OCI-LY3 (cell line): Measurements from ENCODE around the gene CCDC92.

Source experiments
- H2AFZ ChIP-seq: fragments of 200-600, 300-600 bp; shearing (Covaris generic); 2 replicates; pipeline ENCODE4 v1.6.0; 2014; ENCODE audit warnings: antibody characterized with exemption, low read depth, low read length
- H3K27ac ChIP-seq: fragments of 200-600, 300-600 bp; sonication (generic); 2 replicates; pipeline ENCODE4 v1.5.1; 2014; ENCODE audit warnings: mild to moderate bottlenecking, low read length, moderate library complexity, mixed read lengths
- H3K27me3 ChIP-seq: fragments of 200-600, 300-600 bp; sonication (generic); 2 replicates; pipeline ENCODE4 v1.6.1; 2014; ENCODE audit warnings: low read depth, low read length, mixed read lengths
- H3K36me3 ChIP-seq: fragments of 200-600, 300-600 bp; sonication (generic); replicated peaks from 2 replicates; pipeline ENCODE3; 2014; ENCODE audit warnings: low read depth, low read length, mixed read lengths
- H3K4me1 ChIP-seq: fragments of 300-600, 200-600 bp; sonication (generic); 2 replicates; pipeline ENCODE4 v1.6.1; 2014; ENCODE audit warnings: low read length, mixed read lengths
- H3K4me2 ChIP-seq: fragments of 200-600, 300-600 bp; sonication (generic); 2 replicates; pipeline ENCODE4 v1.6.1; 2014; ENCODE audit warnings: low read length, mixed read lengths
- H3K4me3 ChIP-seq: fragments of 300-600, 200-600 bp; sonication (generic); 2 replicates; pipeline ENCODE4 v1.5.1; 2014; ENCODE audit warnings: antibody characterized with exemption, mild to moderate bottlenecking, low read length, moderate library complexity
- H3K79me2 ChIP-seq: fragments of 300-600, 200-600 bp; shearing (Covaris generic); 2 replicates; pipeline ENCODE4 v1.6.1; 2014; ENCODE audit warnings: mild to moderate bottlenecking, low read length, mixed read lengths
- H3K9ac ChIP-seq: fragments of 300-600, 200-600 bp; shearing (Covaris generic); 2 replicates; pipeline ENCODE4 v1.6.0; 2014; ENCODE audit warnings: mild to moderate bottlenecking, low read length, moderate library complexity
- H3K9me3 ChIP-seq: fragments of 200-600, 300-600 bp; shearing (Covaris generic); 2 replicates; pipeline ENCODE4 v1.6.1; 2014; ENCODE audit warnings: low read length, mixed read lengths; ENCODE audit not compliant: insufficient read depth
- H4K20me1 ChIP-seq: fragments of 200-600, 300-600 bp; sonication (generic); 2 replicates; pipeline ENCODE4 v1.6.1; 2016; ENCODE audit warnings: low read length, mixed read lengths; ENCODE audit not compliant: insufficient read depth
- EZH2phosphoT487 ChIP-seq: fragments of 200-600 bp; shearing (Covaris generic); IDR thresholded peaks from 2 replicates; pipeline ENCODE4 v1.6.1; 2018; ENCODE audit warnings: antibody characterized with exemption, mixed run types, low read depth
- TF ChIP-seq, protein P1 (sequence below): fragments of 200-600, 300-600 bp; sonication (generic); IDR thresholded peaks from 2 replicates; pipeline ENCODE4 v1.5.1; 2014; ENCODE audit warnings: antibody characterized with exemption, low read length, low read depth

Gene CCDC92

GRCh38 chr12:123958462-123958861 is 14.2 kb downstream of the CCDC92 start:
- H3K27me3 ChIP-seq: no peaks in the 10 kb centered on the region
- no peak overlapping the region for H2AFZ ChIP-seq
- no peaks in the 10 kb centered on the region for H4K20me1 ChIP-seq
- no peak overlapping the region for H3K4me3 ChIP-seq
- H3K9me3 ChIP-seq: no peaks in the 10 kb centered on the region
- H3K36me3 ChIP-seq: no peaks in the 10 kb centered on the region
- H3K9ac ChIP-seq: no peak overlapping the region
- no peak overlapping the region for H3K27ac ChIP-seq
- no peaks in the 10 kb centered on the region for H3K79me2 ChIP-seq
- TF ChIP-seq EZH2phosphoT487: no peak
- TF ChIP-seq, protein P1, sequence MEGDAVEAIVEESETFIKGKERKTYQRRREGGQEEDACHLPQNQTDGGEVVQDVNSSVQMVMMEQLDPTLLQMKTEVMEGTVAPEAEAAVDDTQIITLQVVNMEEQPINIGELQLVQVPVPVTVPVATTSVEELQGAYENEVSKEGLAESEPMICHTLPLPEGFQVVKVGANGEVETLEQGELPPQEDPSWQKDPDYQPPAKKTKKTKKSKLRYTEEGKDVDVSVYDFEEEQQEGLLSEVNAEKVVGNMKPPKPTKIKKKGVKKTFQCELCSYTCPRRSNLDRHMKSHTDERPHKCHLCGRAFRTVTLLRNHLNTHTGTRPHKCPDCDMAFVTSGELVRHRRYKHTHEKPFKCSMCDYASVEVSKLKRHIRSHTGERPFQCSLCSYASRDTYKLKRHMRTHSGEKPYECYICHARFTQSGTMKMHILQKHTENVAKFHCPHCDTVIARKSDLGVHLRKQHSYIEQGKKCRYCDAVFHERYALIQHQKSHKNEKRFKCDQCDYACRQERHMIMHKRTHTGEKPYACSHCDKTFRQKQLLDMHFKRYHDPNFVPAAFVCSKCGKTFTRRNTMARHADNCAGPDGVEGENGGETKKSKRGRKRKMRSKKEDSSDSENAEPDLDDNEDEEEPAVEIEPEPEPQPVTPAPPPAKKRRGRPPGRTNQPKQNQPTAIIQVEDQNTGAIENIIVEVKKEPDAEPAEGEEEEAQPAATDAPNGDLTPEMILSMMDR: no peak
- H3K4me2 ChIP-seq: no peak overlapping the region
- no peaks in the 10 kb centered on the region for H3K4me1 ChIP-seq

GRCh38 chr12:123957196-123957595 is 15.4 kb downstream of the CCDC92 start:
- Histone ChIP-seq H3K27ac (no peak overlapping the region), H3K4me1 (no peaks in the 10 kb centered on the region), H3K9ac (no peak overlapping the region), H3K4me2 (no peak overlapping the region), H3K4me3 (no peak overlapping the region), H3K9me3 (no peaks in the 10 kb centered on the region), H3K27me3 (no peaks in the 10 kb centered on the region), H3K36me3 (no peaks in the 10 kb centered on the region), H3K79me2 (no peaks in the 10 kb centered on the region), H4K20me1 (no peaks in the 10 kb centered on the region), H2AFZ (no peak overlapping the region)
- TF ChIP-seq, protein P1: no peak
- no peak for TF ChIP-seq EZH2phosphoT487

DNA sequence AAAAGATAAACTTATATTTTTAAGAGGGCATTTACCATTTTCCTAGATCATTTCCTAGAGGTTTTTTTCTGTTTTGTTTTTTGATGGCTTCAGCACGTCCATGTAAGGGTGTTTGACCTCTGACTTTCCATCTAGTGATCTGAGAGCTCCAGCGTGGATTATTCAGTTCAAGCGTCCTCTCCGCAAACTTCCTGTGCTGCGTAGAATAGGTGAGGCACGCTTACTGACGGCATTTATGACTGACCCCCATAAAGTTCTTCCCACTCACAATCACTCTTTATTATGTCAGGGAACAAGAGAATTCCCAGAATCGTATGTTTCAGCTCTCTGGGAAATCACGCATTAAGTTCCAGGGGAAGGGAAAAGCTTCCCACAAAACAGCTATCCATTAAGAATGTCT is 16.4 kb downstream of the CCDC92 start:
- H3K4me3 ChIP-seq: no peak overlapping the region
- no peak overlapping the region for H3K9ac ChIP-seq
- H3K36me3 ChIP-seq: no peaks in the 10 kb centered on the region
- no peak for TF ChIP-seq EZH2phosphoT487
- TF ChIP-seq, protein P1: no peak
- no peak overlapping the region for H3K27ac ChIP-seq
- no peaks in the 10 kb centered on the region for H3K9me3 ChIP-seq
- H3K4me1 ChIP-seq: no peaks in the 10 kb centered on the region
- no peaks in the 10 kb centered on the region for H3K79me2 ChIP-seq
- no peak overlapping the region for H2AFZ ChIP-seq
- no peak overlapping the region for H3K4me2 ChIP-seq
- H4K20me1 ChIP-seq: no peaks in the 10 kb centered on the region
- no peaks in the 10 kb centered on the region for H3K27me3 ChIP-seq

DNA sequence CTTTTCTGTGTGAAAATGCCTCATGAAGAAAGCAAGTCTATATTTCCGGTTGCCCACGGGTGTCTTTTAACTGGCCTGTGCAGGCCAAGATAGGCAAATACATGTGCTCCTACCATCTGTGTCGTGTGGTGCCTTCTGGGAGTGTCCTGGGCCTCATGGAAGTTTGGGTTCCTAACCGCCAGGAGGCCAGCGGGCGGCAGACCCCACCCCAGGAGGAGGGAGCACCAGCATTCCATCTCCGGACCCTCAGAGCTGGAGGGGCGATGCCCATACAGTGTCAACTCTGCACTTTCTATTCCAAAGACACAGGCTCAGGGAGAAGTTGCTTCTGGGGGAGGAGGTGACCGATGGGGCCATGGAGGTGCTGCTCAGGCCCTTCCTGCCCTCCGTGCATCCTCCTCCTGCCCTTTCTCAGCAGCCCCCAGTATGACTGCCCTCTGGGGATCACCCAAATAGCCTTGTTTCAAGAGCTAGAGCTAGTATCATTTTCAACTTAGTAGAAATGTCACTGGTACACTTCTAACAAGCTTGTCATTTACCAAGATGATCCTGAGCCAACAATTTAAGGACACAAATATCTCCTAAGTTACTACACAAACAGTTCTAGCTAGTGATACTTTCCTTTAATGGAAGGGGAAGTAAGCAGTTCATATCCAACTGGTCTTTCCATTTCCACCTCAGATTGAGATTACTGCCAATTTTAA is 17.8 kb downstream of the CCDC92 start:
- TF ChIP-seq EZH2phosphoT487: no peak
- TF ChIP-seq, protein P1: no peak
- Histone ChIP-seq H3K27me3 (no peaks in the 10 kb centered on the region), H4K20me1 (no peaks in the 10 kb centered on the region)

More for the DNA sequence above, 17.8 kb downstream of the CCDC92 start:
- Histone ChIP-seq H3K36me3 (no peaks in the 10 kb centered on the region), H3K4me3 (no peak overlapping the region), H3K4me1 (no peaks in the 10 kb centered on the region), H3K79me2 (no peaks in the 10 kb centered on the region), H3K9ac (no peak overlapping the region), H2AFZ (no peak overlapping the region), H3K4me2 (no peak overlapping the region), H3K9me3 (no peaks in the 10 kb centered on the region), H3K27ac (no peak overlapping the region)
